Amygdala (tissue), 56 donors: ENCODE measurements around the gene NR5A2.

Experiments used
- DNase-seq, 56 donors: peaks; one replicate each; lab custom pipeline; 2025; lab: John Stamatoyannopoulos, UW

The NR5A2 gene

GRCh38 chr1:200116324-200116723 is 88.8 kb downstream of the NR5A2 start:
- no peak for DNase-seq

- no peak for DNase-seq
Observed at GRCh38 chr1:200118779-200119505, 91.4 kb downstream of the NR5A2 start.

- DNase-seq = no peak
Observed at GRCh38 chr1:200121421-200121820, 93.9 kb downstream of the NR5A2 start.

GRCh38 chr1:200124309-200124708 is 96.8 kb downstream of the NR5A2 start:
- DNase-seq = no peak

GRCh38 chr1:200128081-200128480 is 100.6 kb downstream of the NR5A2 start:
- DNase-seq = no peak

GRCh38 chr1:200128944-200129879 is 101.7 kb downstream of the NR5A2 start:
- DNase-seq = no peak

GRCh38 chr1:200130552-200130951 is 103.0 kb downstream of the NR5A2 start:
- DNase-seq = no peak

- no peak for DNase-seq
Observed at GRCh38 chr1:200131551-200132125, 104.1 kb downstream of the NR5A2 start.

GRCh38 chr1:200133123-200133522 is 105.6 kb downstream of the NR5A2 start:
- no peak for DNase-seq

- DNase-seq = no peak
Observed at GRCh38 chr1:200134116-200134515, 106.6 kb downstream of the NR5A2 start.

GRCh38 chr1:200136384-200136783 is 108.9 kb downstream of the NR5A2 start:
- no peak for DNase-seq

- DNase-seq = no peak
Observed at GRCh38 chr1:200139661-200140250, 112.2 kb downstream of the NR5A2 start.

- DNase-seq = no peak
Observed at GRCh38 chr1:200143347-200143746, 115.8 kb downstream of the NR5A2 start.

GRCh38 chr1:200146100-200146499 is 118.6 kb downstream of the NR5A2 start:
- no peak for DNase-seq

GRCh38 chr1:200147094-200147493 is 119.6 kb downstream of the NR5A2 start:
- DNase-seq = no peak

GRCh38 chr1:200147742-200148141 is 120.2 kb downstream of the NR5A2 start:
- DNase-seq = no peak

GRCh38 chr1:200150006-200150405 is 122.5 kb downstream of the NR5A2 start:
- no peak for DNase-seq

GRCh38 chr1:200150721-200151120 is 123.2 kb downstream of the NR5A2 start:
- no peak for DNase-seq

GRCh38 chr1:200152336-200152735 is 124.8 kb downstream of the NR5A2 start:
- no peak for DNase-seq

- DNase-seq = no peak
Observed at GRCh38 chr1:200153277-200154055, 126.0 kb downstream of the NR5A2 start.
